SHP77 (cell line): ENCODE results near the gene SRRM4.

Experiments used
- DNase-seq, 2 experiments: peaks; one replicate each; lab custom pipeline; 2025; lab: John Stamatoyannopoulos, UW

SRRM4 gene

DNA sequence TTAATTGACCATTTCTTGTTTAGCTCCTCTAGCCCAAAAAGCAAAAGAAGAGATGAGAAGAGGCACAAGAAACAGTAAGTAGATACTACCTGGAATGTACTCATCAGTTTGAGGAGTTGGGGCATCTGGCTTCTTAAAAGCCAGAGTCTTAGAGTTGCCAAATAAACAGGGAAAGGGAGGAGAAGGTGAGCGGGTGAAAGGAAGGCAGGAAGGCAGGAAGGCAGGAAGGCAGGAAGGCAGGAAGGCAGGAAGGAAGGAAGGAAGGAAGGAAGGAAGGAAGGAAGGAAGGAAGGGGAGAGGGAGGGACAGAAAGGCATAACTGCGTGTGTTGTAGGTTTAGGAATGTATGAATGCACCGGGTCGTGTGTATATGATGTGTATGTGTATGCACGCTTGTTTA lies 140.7 kb downstream of the SRRM4 start:
- no peak for DNase-seq

- DNase-seq = no peak
These were observed 141.4 kb downstream of the SRRM4 start for GRCh38 chr12:119122751-119123150.

- no peak for DNase-seq
These were observed 147.2 kb downstream of the SRRM4 start for GRCh38 chr12:119128527-119128926.

DNA sequence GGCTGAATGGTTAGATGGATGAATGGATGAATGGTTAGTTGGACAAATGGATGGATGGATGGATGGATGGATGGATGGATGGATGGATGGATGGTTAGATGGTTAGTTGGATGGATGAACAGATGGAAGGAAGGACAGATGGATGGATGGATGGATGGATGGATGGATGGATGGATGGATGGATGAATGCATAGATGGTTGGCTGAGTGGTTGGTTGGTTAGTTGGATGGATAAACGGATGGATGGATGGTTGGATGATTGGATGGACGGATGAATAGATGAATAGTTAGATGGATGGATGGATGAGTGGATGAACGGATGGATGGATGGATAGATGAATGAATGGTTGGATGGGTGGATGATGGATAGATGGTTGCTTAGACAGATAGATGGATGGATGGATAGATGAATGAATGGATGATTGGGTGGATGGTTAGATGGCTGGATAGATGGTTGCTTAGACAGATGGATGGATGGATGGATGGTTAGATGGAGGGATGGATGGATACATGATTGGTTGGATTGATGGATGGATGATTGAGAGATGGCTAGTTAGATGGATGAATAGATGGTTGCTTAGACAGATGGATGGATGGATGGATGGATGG lies 148.6 kb downstream of the SRRM4 start:
- no peak for DNase-seq

GRCh38 chr12:119130523-119130922 lies 149.2 kb downstream of the SRRM4 start:
- DNase-seq = no peak

- no peak for DNase-seq
These were observed 153.1 kb downstream of the SRRM4 start for GRCh38 chr12:119134284-119135072.

GRCh38 chr12:119136811-119137410 lies 155.6 kb downstream of the SRRM4 start:
- DNase-seq = no peak

- DNase-seq = no peak
These were observed 158.1 kb downstream of the SRRM4 start for GRCh38 chr12:119139448-119139847.

DNA sequence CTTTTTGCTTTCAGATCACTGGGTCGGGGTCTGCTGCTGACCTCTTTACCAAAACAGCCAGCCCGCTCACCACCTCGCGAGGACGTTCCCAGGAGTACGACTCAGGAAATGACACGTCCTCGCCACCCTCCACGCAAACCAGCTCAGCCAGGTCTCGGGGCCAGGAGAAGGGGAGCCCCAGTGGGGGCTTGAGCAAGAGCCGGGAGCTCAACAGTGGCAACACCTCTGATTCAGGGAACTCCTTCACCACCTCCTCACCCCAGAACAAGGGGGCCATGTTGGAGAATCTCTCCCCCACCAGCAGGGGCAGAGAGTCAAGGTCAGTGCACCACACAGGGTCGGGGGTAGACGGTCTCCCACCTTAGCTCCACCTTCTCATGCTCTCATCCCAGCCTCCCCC lies 164.0 kb downstream of the SRRM4 start:
- DNase-seq = no peak

- DNase-seq = no peak
These were observed 166.6 kb downstream of the SRRM4 start for GRCh38 chr12:119147847-119148448.

DNA sequence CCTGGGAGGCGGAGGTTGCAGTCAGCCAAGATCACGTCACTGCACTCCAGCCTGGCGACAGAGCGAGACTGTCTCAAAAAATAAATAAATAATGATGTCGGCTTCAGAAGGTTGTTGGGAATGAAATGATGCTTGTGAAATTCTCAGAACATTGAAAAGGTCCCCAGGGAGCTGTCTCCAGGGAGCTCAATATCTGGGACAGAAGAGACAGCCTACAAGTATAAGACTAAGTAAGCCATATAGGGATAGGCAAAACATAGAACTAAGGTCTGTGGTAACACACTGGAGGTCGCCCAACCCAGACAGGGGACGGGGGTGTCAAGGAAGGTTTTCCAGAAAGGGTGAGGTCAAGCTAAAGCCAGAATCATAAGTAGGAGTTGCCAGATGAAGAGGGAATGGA lies 167.9 kb downstream of the SRRM4 start:
- DNase-seq = no peak

DNA sequence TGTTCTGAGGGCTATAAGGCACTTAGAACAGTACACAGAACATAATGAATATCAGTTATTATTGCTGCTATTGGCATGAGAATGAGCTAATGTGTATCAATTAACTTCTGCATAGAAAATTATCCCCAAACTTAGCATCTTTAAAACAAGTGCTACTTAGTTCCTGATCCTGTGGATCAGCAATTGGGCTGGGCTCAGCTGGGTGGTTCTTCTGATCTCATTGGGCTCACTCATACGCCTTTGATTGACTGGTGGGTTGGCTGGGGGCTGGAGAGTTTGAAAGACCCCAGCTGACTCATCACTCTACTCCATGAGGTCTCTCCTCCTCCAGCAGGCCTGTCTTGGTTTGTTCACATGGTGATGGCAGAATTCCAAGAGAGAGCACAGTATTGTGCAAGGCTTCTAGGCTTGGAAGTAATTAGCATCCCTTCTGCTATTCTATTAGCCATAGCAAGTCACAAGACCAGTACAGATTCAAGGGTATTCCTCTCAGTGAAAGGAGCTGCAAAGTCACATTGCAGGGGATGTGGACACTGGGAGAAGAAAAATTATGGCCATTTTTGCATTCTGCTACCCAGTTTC lies 170.2 kb downstream of the SRRM4 start:
- no peak for DNase-seq

DNA sequence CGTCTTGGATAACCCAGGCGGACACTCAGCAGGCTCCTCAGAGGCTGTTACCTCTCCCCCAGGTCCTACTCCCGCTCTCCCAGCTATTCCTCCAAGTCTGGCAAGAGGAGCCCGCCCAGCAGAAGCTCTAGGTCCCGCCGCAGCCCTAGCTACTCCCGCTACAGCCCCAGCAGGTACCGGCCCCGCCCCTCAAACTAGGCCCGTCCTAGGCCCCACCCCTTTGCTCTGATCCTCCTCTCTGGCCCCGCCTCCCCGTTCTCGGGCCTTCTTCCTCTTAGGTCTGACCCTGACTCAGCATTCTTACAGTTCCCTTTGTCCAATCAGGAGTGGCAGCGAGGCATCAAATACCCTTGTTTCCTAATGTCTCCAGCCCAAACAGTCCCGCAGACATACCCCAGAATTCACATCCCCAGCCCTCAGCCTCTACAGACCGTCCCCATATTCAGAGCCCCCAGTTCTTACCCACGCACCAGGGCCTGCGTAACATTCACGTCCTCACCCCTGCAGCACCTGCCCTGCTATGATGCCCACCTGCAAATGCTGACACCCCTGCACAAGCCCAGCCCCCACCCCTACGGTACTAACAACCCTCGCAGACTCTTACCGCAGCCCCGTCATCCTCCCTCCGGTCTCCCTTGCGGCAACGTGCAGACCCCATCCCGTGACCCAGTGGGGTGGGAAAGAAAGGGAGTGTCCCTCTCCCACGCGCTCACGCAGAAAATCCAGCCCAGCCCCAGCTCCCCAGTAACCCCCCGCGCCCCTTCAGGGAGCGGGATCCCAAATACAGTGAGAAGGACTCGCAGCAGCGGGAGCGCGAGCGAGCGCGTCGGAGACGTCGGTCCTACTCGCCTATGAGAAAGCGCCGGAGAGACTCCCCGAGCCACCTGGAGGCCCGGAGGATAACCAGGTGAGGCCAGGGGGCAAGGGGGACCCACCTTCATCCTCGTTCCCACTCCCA lies 172.4 kb downstream of the SRRM4 start:
- no peak for DNase-seq

GRCh38 chr12:119154435-119154818 lies 173.1 kb downstream of the SRRM4 start:
- no peak for DNase-seq

DNA sequence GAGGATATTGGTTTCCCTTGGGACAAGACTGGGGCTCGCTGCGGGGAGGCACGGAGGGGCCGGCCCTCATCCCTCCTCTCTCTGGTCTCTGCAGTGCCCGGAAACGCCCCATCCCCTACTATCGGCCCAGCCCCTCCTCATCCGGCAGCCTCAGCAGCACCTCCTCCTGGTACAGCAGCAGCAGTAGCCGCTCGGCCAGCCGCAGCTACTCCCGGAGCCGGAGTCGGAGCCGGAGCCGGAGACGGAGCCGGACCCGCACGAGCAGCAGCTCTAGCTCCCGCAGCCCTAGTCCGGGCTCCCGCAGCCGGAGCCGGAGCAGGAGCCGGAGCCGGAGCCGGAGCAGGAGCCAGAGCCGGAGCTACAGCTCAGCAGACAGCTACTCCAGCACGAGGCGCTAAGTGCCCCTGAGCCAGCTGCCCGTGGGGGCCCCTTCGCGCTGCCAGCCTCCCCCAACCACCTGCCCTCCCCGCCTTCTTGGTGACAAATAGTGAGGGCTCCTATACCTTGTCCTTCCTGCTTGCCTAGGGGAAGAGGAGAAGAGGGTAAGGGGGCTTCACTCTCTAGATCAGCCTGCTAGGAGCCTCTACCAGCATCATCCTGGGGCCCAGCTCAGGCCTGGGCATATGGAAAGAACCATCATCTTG lies 175.2 kb downstream of the SRRM4 start:
- DNase-seq = no peak

DNA sequence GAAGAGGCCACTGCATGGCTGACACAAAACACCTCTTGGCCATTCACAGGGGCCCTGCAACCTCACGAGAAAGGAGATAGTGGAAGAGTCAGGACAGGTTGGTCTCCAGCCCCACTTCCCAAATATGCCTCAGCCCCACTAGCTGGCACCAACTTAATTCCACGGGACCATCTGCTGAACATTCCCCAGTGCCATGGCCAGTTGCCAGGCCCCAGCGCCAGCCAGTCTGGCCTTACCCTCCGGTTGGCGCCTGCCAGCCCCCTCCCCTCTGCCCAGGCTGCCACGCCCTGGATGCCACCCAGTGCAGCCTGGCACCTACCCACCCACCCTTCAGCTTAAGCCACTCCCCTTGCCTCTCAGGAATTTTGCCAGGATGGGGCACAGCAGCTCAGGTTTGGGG lies 176.2 kb downstream of the SRRM4 start:
- no peak for DNase-seq

GRCh38 chr12:119157978-119158377 lies 176.6 kb downstream of the SRRM4 start:
- DNase-seq = no peak

DNA sequence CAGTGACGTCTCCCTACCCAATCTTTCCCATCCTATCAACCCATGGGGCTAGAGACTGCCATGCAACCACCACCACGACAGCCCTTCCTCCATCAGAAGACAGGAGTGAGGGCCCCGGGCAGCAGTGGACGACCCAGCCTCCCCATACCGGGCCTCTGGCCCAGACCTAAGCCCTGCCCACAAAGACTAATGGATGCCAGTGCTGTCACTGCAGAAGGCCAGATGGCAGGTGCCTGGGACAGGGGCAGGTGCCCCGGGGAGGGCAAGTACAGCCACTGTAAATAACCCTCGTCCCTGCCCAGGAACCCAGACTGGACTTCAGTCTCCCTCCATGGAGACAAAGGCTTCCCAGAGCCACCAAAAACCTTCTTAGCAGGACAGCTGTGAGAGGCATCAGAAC lies 177.1 kb downstream of the SRRM4 start:
- DNase-seq = no peak

DNA sequence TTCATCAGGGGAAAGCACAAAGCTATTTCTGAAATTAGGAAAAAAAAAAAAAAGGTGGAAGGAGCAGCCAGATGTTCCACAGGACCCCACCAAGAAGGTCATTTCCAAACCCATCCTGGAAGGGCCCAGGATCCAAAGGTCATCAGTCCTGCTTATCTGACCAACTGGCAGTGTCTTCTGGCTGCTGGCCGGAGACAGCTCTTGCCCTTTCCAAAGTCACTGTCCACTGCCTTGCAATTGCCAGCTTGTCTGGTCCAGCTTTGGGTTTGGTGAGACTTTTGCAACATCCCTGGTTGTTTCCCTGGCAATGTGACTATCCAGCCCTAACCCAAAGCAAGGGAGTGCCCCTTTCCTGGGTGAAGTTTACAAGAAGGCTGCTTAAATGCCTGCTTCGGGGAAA lies 178.5 kb downstream of the SRRM4 start:
- no peak for DNase-seq

GRCh38 chr12:119167902-119168301 lies 186.6 kb downstream of the SRRM4 start:
- DNase-seq = no peak

DNA sequence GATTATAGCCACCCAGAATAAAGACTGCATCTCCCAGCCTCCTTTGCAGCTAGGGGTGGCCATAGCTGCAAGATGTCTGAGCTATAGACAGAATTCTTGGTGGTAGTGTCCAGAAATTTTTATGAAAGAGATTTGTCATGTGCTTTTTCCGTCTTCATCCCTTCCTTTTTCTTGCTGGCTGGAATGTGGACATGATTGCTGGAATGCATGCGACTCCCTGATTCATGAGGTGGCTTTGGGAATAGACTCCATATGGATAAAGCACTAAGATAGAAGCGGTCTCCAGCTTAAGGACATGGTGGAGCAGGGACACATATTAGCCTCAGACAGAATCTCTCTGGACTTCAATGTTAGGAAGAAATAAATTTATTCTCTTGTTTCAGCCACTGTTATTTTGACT lies 187.4 kb downstream of the SRRM4 start:
- no peak for DNase-seq
